GM23248 (cell line): ENCODE measurements around the gene KDM6A. TPM values are rescaled to one million over a fixed set of nuclear protein-coding genes. Genes with fewer than 3 reads are reported as not detected.
A peak's percentile ranks its signal among the peaks of the same experiment; 100 is the strongest.

Experiments used
- DNase-seq: peaks from one replicate; pipeline ENCODE4 v3.0.0-alpha.2; 2015
- H2AFZ ChIP-seq: fragments of 200-600 bp; sonication (generic); 2 replicates; pipeline ENCODE4 v1.6.1; 2016; ENCODE audit warnings: antibody characterized with exemption
- H3F3A ChIP-seq: fragments of 200-600 bp; sonication (generic); 2 replicates; pipeline ENCODE4 v1.6.1; 2016; ENCODE audit warnings: mild to moderate bottlenecking, antibody characterized with exemption, mixed run types; ENCODE audit not compliant: insufficient read depth
- H3K27ac ChIP-seq: fragments of 200-600 bp; sonication (generic); 2 replicates; pipeline ENCODE4 v1.5.1; 2016; ENCODE audit warnings: mild to moderate bottlenecking
- H3K27me3 ChIP-seq: fragments of 200-600 bp; sonication (generic); replicated peaks from 2 replicates; pipeline ENCODE4 v1.6.1; 2016; ENCODE audit warnings: mild to moderate bottlenecking; ENCODE audit not compliant: insufficient read depth
- H3K36me3 ChIP-seq: fragments of 200-600 bp; sonication (generic); 2 replicates; pipeline ENCODE4 v1.6.1; 2016; ENCODE audit warnings: low read depth, mild to moderate bottlenecking
- H3K4me1 ChIP-seq: fragments of 200-600 bp; sonication (generic); 2 replicates; pipeline ENCODE4 v1.6.1; 2016; ENCODE audit warnings: mild to moderate bottlenecking; ENCODE audit not compliant: insufficient read depth
- H3K4me2 ChIP-seq: fragments of 200-600 bp; sonication (generic); one replicate; pipeline ENCODE4 v1.6.1; 2016; ENCODE audit warnings: mild to moderate bottlenecking; ENCODE audit not compliant: unreplicated experiment
- H3K4me3 ChIP-seq: fragments of 200-600 bp; sonication (generic); 2 replicates; pipeline ENCODE4 v1.5.1; 2016; ENCODE audit warnings: mild to moderate bottlenecking
- H3K79me2 ChIP-seq: fragments of 200-600 bp; sonication (generic); 2 replicates; pipeline ENCODE4 v1.6.1; 2016; ENCODE audit warnings: mild to moderate bottlenecking; ENCODE audit not compliant: insufficient read depth
- H3K9ac ChIP-seq: fragments of 200-600 bp; sonication (generic); 2 replicates; pipeline ENCODE4 v1.6.1; 2016; ENCODE audit warnings: mild to moderate bottlenecking
- H3K9me2 ChIP-seq: fragments of 200-600 bp; sonication (generic); 2 replicates; pipeline ENCODE4 v1.6.1; 2016; ENCODE audit warnings: mixed run types, mild to moderate bottlenecking, moderate library complexity; ENCODE audit not compliant: insufficient read depth
- H3K9me3 ChIP-seq: fragments of 200-600 bp; sonication (generic); one replicate; pipeline ENCODE4 v1.6.1; 2017; ENCODE audit warnings: low read depth
- H4K20me1 ChIP-seq: fragments of 200-600 bp; sonication (generic); 2 replicates; pipeline ENCODE4 v1.6.0; 2016; ENCODE audit not compliant: insufficient read depth
- EZH2 ChIP-seq: fragments of 200-600 bp; sonication (generic); IDR thresholded peaks from 2 replicates; pipeline ENCODE4 v1.6.1; 2018; ENCODE audit warnings: antibody characterized with exemption, mild to moderate bottlenecking; ENCODE audit not compliant: insufficient read depth, poor library complexity, severe bottlenecking
- EZH2phosphoT487 ChIP-seq: fragments of 200-600 bp; sonication (generic); IDR thresholded peaks from 2 replicates; pipeline ENCODE4 v1.6.1; 2018; ENCODE audit warnings: antibody characterized with exemption, moderate library complexity, mild to moderate bottlenecking, low read depth; ENCODE audit not compliant: insufficient read depth
- WGBS, 2 experiments: methylation state at CpG; one replicate each; pipeline ENCODE4 v1.1.6; 2015 to 2017; ENCODE audit warnings: low lambda C conversion rate in 2 of 2, low coverage in 1 of 2; ENCODE audit errors: missing lambda C conversion rate in 2 of 2; 5-methylcytosine and 5-hydroxymethylcytosine counted together
- in situ Hi-C: fragments of 300-500 bp; cut with MboI; formaldehyde crosslinking; loops from 2 replicates; pipeline ENCODE4 v1.15.0; 2020
- polyA plus RNA-seq: library from polyadenylated mRNA; unstranded; fragments of >200 nt; fragmentation: Nextera tagmentation; extraction: Ambion mirVana; gene quantifications from 2 replicates; pipeline ENCODE4 v1.2.1, GENCODE V29; 2016
- total RNA-seq: library from RNA; depleted of rRNA; stranded (reverse); fragments of >200 nt; shearing (Covaris generic); gene quantifications from 2 replicates; pipeline ENCODE4 v1.2.3, GENCODE V29; 2014

The KDM6A gene
- total and polyA plus RNA-seq, 2 experiments from 2014 or later: 5.8 to 12.0 TPM

GRCh38 chrX:44974451-44974850 is 101.5 kb downstream of the KDM6A start:
- Histone ChIP-seq H3K27ac (peak overlapping the region; percentile 33; the same call in 1 of the 2 replicates), H3K36me3 (no peaks in the 10 kb centered on the region), H3F3A (peaks cover 7% of the 10 kb centered on the region; the same call in 1 of the 2 replicates), H3K79me2 (peaks cover 97% of the 10 kb centered on the region), H3K9ac (no peak overlapping the region), H2AFZ (no peak overlapping the region), H4K20me1 (peaks cover 5% of the 10 kb centered on the region; the same call in 1 of the 2 replicates), H3K4me1 (peaks cover 19% of the 10 kb centered on the region), H3K4me2 (no peak overlapping the region), H3K9me3 (no peaks in the 10 kb centered on the region), H3K9me2 (no peaks in the 10 kb centered on the region), H3K4me3 (no peak overlapping the region), H3K27me3 (no peaks in the 10 kb centered on the region)
- 44 to 53% methylated on average over 2 of the region's 2 CpGs for WGBS, 2 experiments
- peak; percentile 48 for DNase-seq
- TF ChIP-seq EZH2: no peak
- no peak for TF ChIP-seq EZH2phosphoT487
- in situ Hi-C loops: no loop called here

- Histone ChIP-seq H3K9me2 (no peaks in the 10 kb centered on the region), H3K4me3 (no peak overlapping the region), H3K27ac (no peak overlapping the region), H3K9ac (no peak overlapping the region), H4K20me1 (peaks cover 2% of the 10 kb centered on the region; the same call in 1 of the 2 replicates), H3K79me2 (peaks cover 99% of the 10 kb centered on the region), H3K36me3 (no peaks in the 10 kb centered on the region), H3F3A (peaks cover 7% of the 10 kb centered on the region; the same call in 1 of the 2 replicates), H3K9me3 (no peaks in the 10 kb centered on the region), H3K27me3 (no peaks in the 10 kb centered on the region), H3K4me2 (no peak overlapping the region), H2AFZ (no peak overlapping the region), H3K4me1 (peaks cover 19% of the 10 kb centered on the region)
- DNase-seq: peak; percentile 19
- TF ChIP-seq EZH2phosphoT487 (no peak), EZH2 (no peak)
- in situ Hi-C loops: no loop called here
Observed at GRCh38 chrX:44975666-44976263, 102.8 kb downstream of the KDM6A start.

- H3K79me2 ChIP-seq: peaks cover 92% of the 10 kb centered on the region
- 96 to 100% methylated on average over 3 of the region's 3 CpGs for WGBS, 2 experiments
Observed at GRCh38 chrX:44978976-44979375, 106.0 kb downstream of the KDM6A start.

GRCh38 chrX:44980403-44980802 is 107.4 kb downstream of the KDM6A start:
- H3K9me2 ChIP-seq: no peaks in the 10 kb centered on the region
- peaks cover 10% of the 10 kb centered on the region; the same call in 1 of the 2 replicates for H3K4me1 ChIP-seq
- WGBS, 2 experiments: 88 to 89% methylated on average over 6 of the region's 6 CpGs
- H3K9me3 ChIP-seq: no peaks in the 10 kb centered on the region
- H3F3A ChIP-seq: no peaks in the 10 kb centered on the region
- no peak overlapping the region for H3K4me3 ChIP-seq
- H3K4me2 ChIP-seq: no peak overlapping the region
- H3K36me3 ChIP-seq: no peaks in the 10 kb centered on the region
- in situ Hi-C loops: no loop called here
- no peak overlapping the region for H3K9ac ChIP-seq
- DNase-seq: no peak
- H3K27ac ChIP-seq: no peak overlapping the region
- TF ChIP-seq EZH2 (no peak), EZH2phosphoT487 (no peak)
- H3K79me2 ChIP-seq: peaks cover 87% of the 10 kb centered on the region
- H3K27me3 ChIP-seq: no peaks in the 10 kb centered on the region
- H4K20me1 ChIP-seq: no peaks in the 10 kb centered on the region
- H2AFZ ChIP-seq: no peak overlapping the region

More at GRCh38 chrX:44978976-44979375, 106.0 kb downstream of the KDM6A start:
- Histone ChIP-seq H4K20me1 (no peaks in the 10 kb centered on the region), H3K9me2 (no peaks in the 10 kb centered on the region), H3K27me3 (no peaks in the 10 kb centered on the region), H3F3A (peaks cover 7% of the 10 kb centered on the region; the same call in 1 of the 2 replicates), H2AFZ (no peak overlapping the region), H3K9ac (no peak overlapping the region), H3K36me3 (no peaks in the 10 kb centered on the region), H3K27ac (no peak overlapping the region), H3K4me3 (no peak overlapping the region), H3K9me3 (no peaks in the 10 kb centered on the region), H3K4me2 (no peak overlapping the region), H3K4me1 (peaks cover 19% of the 10 kb centered on the region)
- no peak for TF ChIP-seq EZH2phosphoT487
- TF ChIP-seq EZH2: no peak
- in situ Hi-C loops: no loop called here
- DNase-seq: no peak
